ENCODE results near the gene STPG1.

STPG1 gene

DNA sequence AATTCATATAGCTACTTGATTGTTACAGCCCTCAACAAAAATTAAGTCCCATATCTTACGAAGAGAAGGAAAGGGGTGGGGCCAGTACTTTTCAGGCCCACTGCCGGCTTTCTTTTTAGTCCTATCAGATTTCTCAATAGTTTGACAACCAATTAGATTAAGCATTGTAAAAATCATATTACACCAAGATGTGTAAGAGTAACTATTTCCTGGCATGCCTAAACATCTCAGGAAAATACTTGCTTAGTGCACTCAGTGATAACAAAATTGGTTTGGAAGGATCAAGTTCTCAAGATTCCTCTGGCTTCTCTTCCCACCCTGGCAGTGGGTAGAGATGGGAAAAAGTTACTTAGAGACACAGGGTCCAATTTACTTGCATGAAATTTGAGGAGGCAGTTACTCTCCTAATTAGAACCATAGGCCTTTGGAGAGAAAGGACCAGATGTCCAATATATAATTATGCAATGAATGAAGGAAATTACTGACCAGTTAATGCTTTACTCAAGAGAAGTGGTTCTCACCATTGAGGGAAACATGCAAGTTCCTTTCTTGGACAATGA, 30.1 kb downstream of the STPG1 start:
- no peak for DNase-seq (ENCODE audit: low spot score)

GRCh38 chr1:24382165-24382577, 31.4 kb downstream of the STPG1 start:
- Mint-ChIP-seq H3K36me3 (ENCODE audit: low read depth) (no peaks in the 10 kb centered on the region), H3K9me3 (no peaks in the 10 kb centered on the region), H3K27ac (peak overlapping the region; percentile 16), H3K27me3 (ENCODE audit: low read depth) (no peaks in the 10 kb centered on the region), H3K4me3 (no peak overlapping the region), H3K4me1 (ENCODE audit: low read depth) (peaks cover 23% of the 10 kb centered on the region)
- peak; percentile 1 for DNase-seq (ENCODE audit: low spot score)

More for the DNA sequence above, 30.1 kb downstream of the STPG1 start:
- Mint-ChIP-seq H3K27ac (no peak overlapping the region), H3K4me1 (ENCODE audit: low read depth) (peaks cover 23% of the 10 kb centered on the region), H3K4me3 (no peak overlapping the region), H3K9me3 (no peaks in the 10 kb centered on the region), H3K36me3 (ENCODE audit: low read depth) (no peaks in the 10 kb centered on the region), H3K27me3 (ENCODE audit: low read depth) (no peaks in the 10 kb centered on the region)

DNA sequence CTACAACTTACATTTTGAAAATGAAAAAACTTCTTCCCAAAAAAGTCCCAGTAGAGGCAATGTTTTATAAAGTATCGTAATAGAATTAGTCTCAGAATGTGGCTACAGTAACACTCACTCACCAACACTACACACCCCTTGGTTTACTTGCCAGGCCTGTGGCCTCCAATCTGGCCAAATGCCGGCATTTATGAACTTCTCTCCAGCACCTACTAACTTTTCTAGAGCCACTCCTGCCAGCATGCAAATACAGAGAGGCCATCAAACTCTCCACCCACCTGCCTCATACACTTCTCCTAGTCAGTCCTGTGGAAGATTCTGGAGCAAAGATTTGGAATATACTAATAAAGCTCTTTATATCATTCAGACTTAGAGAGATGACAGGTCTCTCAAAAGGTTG, 32.3 kb downstream of the STPG1 start:
- H3K36me3 Mint-ChIP-seq (ENCODE audit: low read depth): no peaks in the 10 kb centered on the region
- H3K4me3 Mint-ChIP-seq: no peak overlapping the region
- no peak for DNase-seq (ENCODE audit: low spot score)
- peaks cover 21% of the 10 kb centered on the region for H3K4me1 Mint-ChIP-seq (ENCODE audit: low read depth)
- no peaks in the 10 kb centered on the region for H3K9me3 Mint-ChIP-seq
- no peaks in the 10 kb centered on the region for H3K27me3 Mint-ChIP-seq (ENCODE audit: low read depth)
- no peak overlapping the region for H3K27ac Mint-ChIP-seq

DNA sequence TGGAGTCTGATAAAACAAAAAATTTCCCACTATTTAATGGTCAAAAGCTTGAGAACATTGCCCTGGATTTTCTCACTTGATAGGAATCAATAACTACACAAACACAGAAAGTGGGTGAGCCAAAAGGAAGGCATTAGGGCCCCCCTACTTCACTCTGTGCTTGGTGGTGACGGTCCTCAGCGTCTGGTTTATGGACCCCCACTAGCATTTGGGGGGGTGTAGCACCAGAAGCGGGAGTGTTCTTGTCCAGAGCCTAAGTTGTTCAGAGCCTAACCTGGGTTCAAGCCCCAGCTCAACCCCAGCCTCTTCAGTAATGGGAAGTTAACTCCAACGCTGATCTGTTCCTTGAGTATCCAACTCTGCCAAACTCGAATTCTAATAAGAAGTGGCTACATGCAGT, 33.1 kb downstream of the STPG1 start:
- Mint-ChIP-seq H3K4me1 (ENCODE audit: low read depth) (peaks cover 16% of the 10 kb centered on the region), H3K4me3 (no peak overlapping the region), H3K36me3 (ENCODE audit: low read depth) (no peaks in the 10 kb centered on the region), H3K27me3 (ENCODE audit: low read depth) (no peaks in the 10 kb centered on the region), H3K9me3 (no peaks in the 10 kb centered on the region), H3K27ac (no peak overlapping the region)
- no peak for DNase-seq (ENCODE audit: low spot score)

DNA sequence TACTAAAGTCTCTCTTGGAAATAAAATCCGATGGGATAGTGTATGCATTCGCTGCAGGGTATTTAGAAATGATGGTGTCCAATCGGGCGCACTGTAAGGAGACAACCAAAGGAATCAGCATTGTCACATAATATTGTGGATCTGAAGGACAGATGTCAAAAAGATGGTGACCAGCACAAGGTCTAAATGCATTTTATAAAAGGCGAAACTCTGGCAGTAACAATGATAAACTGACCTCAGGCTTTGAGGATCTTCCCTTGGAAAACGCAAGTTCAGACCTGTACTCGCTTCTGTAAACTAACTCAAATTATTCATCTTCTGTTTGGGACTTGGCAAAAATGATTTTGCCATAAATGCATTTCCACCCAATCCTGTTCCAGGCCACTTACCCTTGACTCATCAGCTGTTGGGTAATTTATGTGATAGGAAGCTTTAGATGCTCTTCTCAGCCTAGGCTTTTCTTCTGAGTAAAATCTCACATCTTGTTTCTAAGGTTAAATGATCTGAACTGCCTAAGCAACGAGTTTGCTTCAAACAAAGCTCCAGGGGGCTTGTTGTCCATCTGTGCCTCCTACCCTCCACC, 33.8 kb downstream of the STPG1 start:
- no peaks in the 10 kb centered on the region for H3K9me3 Mint-ChIP-seq
- no peak overlapping the region for H3K4me3 Mint-ChIP-seq
- H3K27me3 Mint-ChIP-seq (ENCODE audit: low read depth): no peaks in the 10 kb centered on the region
- DNase-seq (ENCODE audit: low spot score): no peak
- H3K36me3 Mint-ChIP-seq (ENCODE audit: low read depth): no peaks in the 10 kb centered on the region
- H3K27ac Mint-ChIP-seq: no peak overlapping the region
- H3K4me1 Mint-ChIP-seq (ENCODE audit: low read depth): peaks cover 9% of the 10 kb centered on the region

DNA sequence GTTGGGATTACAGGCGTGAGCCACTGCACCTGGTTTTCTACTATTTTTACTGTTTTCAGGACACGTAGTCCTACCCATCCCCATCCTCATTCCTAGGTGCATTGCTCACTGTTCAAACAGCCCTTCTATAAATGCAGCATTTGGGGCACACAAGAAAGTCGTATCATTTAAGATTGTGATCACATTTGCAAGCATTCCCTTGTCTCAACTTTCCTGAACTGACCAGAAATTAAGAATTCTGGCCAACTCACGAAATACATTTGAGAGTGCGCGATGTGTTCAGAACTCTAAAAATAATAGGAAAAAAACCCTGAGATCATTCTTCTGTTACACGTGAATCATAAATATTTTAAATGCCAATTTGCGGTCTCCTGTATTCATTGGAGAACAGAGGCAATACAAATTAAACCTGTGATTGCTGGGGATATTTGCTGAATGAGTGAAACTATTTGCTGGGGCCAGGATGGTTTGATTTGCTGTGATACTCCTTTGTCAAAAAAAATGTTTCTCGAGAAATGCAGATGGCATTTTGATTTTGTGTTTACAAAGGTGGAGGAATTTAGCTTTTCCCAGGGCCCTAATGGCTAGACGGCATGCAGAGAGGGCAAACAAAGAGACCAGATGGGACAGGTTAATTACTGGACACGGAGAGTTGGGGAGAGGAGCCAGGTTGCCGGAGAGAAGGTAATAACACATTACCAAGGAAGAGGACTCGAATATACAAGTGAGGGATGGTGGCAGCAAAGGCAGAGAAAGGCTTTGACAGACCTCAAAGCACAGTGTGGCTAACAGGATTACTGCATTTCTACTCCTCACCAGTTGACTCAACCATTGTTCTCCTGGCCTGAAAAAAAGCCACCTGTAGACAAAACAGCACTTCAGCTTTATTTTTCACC, 38.4 kb downstream of the STPG1 start:
- Mint-ChIP-seq H3K27me3 (ENCODE audit: low read depth) (no peaks in the 10 kb centered on the region), H3K9me3 (no peaks in the 10 kb centered on the region), H3K36me3 (ENCODE audit: low read depth) (no peaks in the 10 kb centered on the region), H3K4me3 (no peak overlapping the region), H3K4me1 (ENCODE audit: low read depth) (no peaks in the 10 kb centered on the region), H3K27ac (no peak overlapping the region)
- DNase-seq (ENCODE audit: low spot score): no peak

GRCh38 chr1:24373710-24374109, 39.9 kb downstream of the STPG1 start:
- Mint-ChIP-seq H3K4me1 (ENCODE audit: low read depth) (no peaks in the 10 kb centered on the region), H3K27me3 (ENCODE audit: low read depth) (no peaks in the 10 kb centered on the region), H3K9me3 (no peaks in the 10 kb centered on the region), H3K4me3 (no peak overlapping the region), H3K27ac (no peak overlapping the region), H3K36me3 (ENCODE audit: low read depth) (no peaks in the 10 kb centered on the region)
- DNase-seq (ENCODE audit: low spot score): no peak

GRCh38 chr1:24373044-24373443, 40.5 kb downstream of the STPG1 start:
- Mint-ChIP-seq H3K36me3 (ENCODE audit: low read depth) (no peaks in the 10 kb centered on the region), H3K4me3 (no peak overlapping the region), H3K27me3 (ENCODE audit: low read depth) (no peaks in the 10 kb centered on the region), H3K9me3 (no peaks in the 10 kb centered on the region), H3K27ac (no peak overlapping the region), H3K4me1 (ENCODE audit: low read depth) (no peaks in the 10 kb centered on the region)
- no peak for DNase-seq (ENCODE audit: low spot score)

- H3K4me1 Mint-ChIP-seq (ENCODE audit: low read depth): peaks cover 9% of the 10 kb centered on the region
- no peaks in the 10 kb centered on the region for H3K27me3 Mint-ChIP-seq (ENCODE audit: low read depth)
- DNase-seq (ENCODE audit: low spot score): no peak
- H3K4me3 Mint-ChIP-seq: no peak overlapping the region
- H3K27ac Mint-ChIP-seq: no peak overlapping the region
- H3K9me3 Mint-ChIP-seq: no peaks in the 10 kb centered on the region
- H3K36me3 Mint-ChIP-seq (ENCODE audit: low read depth): no peaks in the 10 kb centered on the region
These were observed 43.8 kb downstream of the STPG1 start for GRCh38 chr1:24369801-24370200.

- H3K9me3 Mint-ChIP-seq: no peaks in the 10 kb centered on the region
- H3K4me1 Mint-ChIP-seq (ENCODE audit: low read depth): peaks cover 10% of the 10 kb centered on the region
- H3K27ac Mint-ChIP-seq: no peak overlapping the region
- no peaks in the 10 kb centered on the region for H3K36me3 Mint-ChIP-seq (ENCODE audit: low read depth)
- H3K27me3 Mint-ChIP-seq (ENCODE audit: low read depth): no peaks in the 10 kb centered on the region
- H3K4me3 Mint-ChIP-seq: no peak overlapping the region
- DNase-seq (ENCODE audit: low spot score): no peak
These were observed 44.4 kb downstream of the STPG1 start for GRCh38 chr1:24369199-24369598.

GRCh38 chr1:24366707-24367106, 46.9 kb downstream of the STPG1 start:
- Mint-ChIP-seq H3K36me3 (ENCODE audit: low read depth) (no peaks in the 10 kb centered on the region), H3K4me3 (no peak overlapping the region), H3K9me3 (no peaks in the 10 kb centered on the region)

GRCh38 chr1:24364975-24365678, 48.5 kb downstream of the STPG1 start:
- no peaks in the 10 kb centered on the region for H3K36me3 Mint-ChIP-seq (ENCODE audit: low read depth)
- no peak overlapping the region for H3K4me3 Mint-ChIP-seq
- peak; percentile 72 for DNase-seq (ENCODE audit: low spot score)
- H3K9me3 Mint-ChIP-seq: no peaks in the 10 kb centered on the region
- H3K27me3 Mint-ChIP-seq (ENCODE audit: low read depth): no peaks in the 10 kb centered on the region
- peaks cover 10% of the 10 kb centered on the region for H3K4me1 Mint-ChIP-seq (ENCODE audit: low read depth)
- H3K27ac Mint-ChIP-seq: peak overlapping the region; percentile 56

More at GRCh38 chr1:24366707-24367106, 46.9 kb downstream of the STPG1 start:
- Mint-ChIP-seq H3K27ac (peak overlapping the region; percentile 36), H3K27me3 (ENCODE audit: low read depth) (no peaks in the 10 kb centered on the region), H3K4me1 (ENCODE audit: low read depth) (peaks cover 10% of the 10 kb centered on the region)
- DNase-seq (ENCODE audit: low spot score): no peak

- Mint-ChIP-seq H3K27ac (no peak overlapping the region), H3K36me3 (ENCODE audit: low read depth) (no peaks in the 10 kb centered on the region), H3K27me3 (ENCODE audit: low read depth) (no peaks in the 10 kb centered on the region), H3K4me1 (ENCODE audit: low read depth) (peaks cover 10% of the 10 kb centered on the region), H3K9me3 (no peaks in the 10 kb centered on the region), H3K4me3 (no peak overlapping the region)
- DNase-seq (ENCODE audit: low spot score): no peak
These were observed 49.0 kb downstream of the STPG1 start for GRCh38 chr1:24364605-24364974.

- Mint-ChIP-seq H3K36me3 (ENCODE audit: low read depth) (no peaks in the 10 kb centered on the region), H3K4me3 (no peak overlapping the region), H3K4me1 (ENCODE audit: low read depth) (peaks cover 10% of the 10 kb centered on the region), H3K27me3 (ENCODE audit: low read depth) (no peaks in the 10 kb centered on the region), H3K9me3 (no peaks in the 10 kb centered on the region), H3K27ac (no peak overlapping the region)
- DNase-seq (ENCODE audit: low spot score): no peak
These were observed 49.6 kb downstream of the STPG1 start for GRCh38 chr1:24363994-24364393.
